Activated CD8-positive, alpha-beta T cell treated with anti-CD3 and anti-CD28 coated beads, Interleukin-2, amount 10 ng/mL, durations not matched to agents 7 days and 5 days (primary cell): ENCODE measurements around the gene SLC9C2. TPM values are rescaled to one million over a fixed set of nuclear protein-coding genes. Genes with fewer than 3 reads are reported as not detected.

ENCODE experiments used
- ATAC-seq: fragments of 150-1000 bp; cut with Tn5 transposase; one replicate; pipeline ENCODE4 v1.10.0; 2021; ENCODE audit warnings: moderate library complexity
- CTCF ChIA-PET: fragments of 350-600 bp; sonication (Branson Sonifier 250); formaldehyde crosslinking; loops from one replicate; lab custom pipeline; 2021; ENCODE audit warnings: antibody characterized with exemption; lab: Charles Lee
- POLR2A ChIA-PET: fragments of 350-600 bp; sonication (Branson Sonifier 250); formaldehyde crosslinking; loops from one replicate; lab custom pipeline; 2021; ENCODE audit warnings: antibody characterized with exemption; lab: Charles Lee
- DNase-seq: peaks from one replicate; pipeline ENCODE4 v3.0.0-alpha.2; 2020
- H3K27ac Mint-ChIP-seq: one replicate; pipeline ENCODE4 v1.8.0; 2021; ENCODE audit warnings: mild to moderate bottlenecking, mixed read lengths
- H3K27me3 Mint-ChIP-seq: one replicate; pipeline ENCODE4 v1.8.0; 2021; ENCODE audit warnings: low read depth, mixed read lengths
- H3K36me3 Mint-ChIP-seq: one replicate; pipeline ENCODE4 v1.8.0; 2021; ENCODE audit warnings: low read depth, mixed read lengths
- H3K4me1 Mint-ChIP-seq: one replicate; pipeline ENCODE4 v1.8.0; 2021; ENCODE audit warnings: low read depth, mixed read lengths
- H3K4me3 Mint-ChIP-seq: one replicate; pipeline ENCODE4 v1.8.0; 2021; ENCODE audit warnings: mild to moderate bottlenecking, mixed read lengths
- H3K9me3 Mint-ChIP-seq: one replicate; pipeline ENCODE4 v1.8.0; 2022; ENCODE audit warnings: mixed read lengths; ENCODE audit not compliant: insufficient read depth
- total RNA-seq, 2 experiments: library from RNA; stranded (reverse); gene quantifications; one replicate each; pipeline ENCODE4 v1.2.3, GENCODE V29; 2021

Gene SLC9C2
- total RNA-seq, 2 experiments from 2014 or later: not detected

GRCh38 chr1:173551699-173552098 lies 51.2 kb downstream of the SLC9C2 start:
- ChIA-PET CTCF (interaction anchor here (1.0 kb wide), 1 partner anchor 122 kb away, joined by 5 read pairs; no protein-coding TSS in a partner anchor), POLR2A (interaction anchor here (0.6 kb wide), 1 partner anchor 434 kb away, joined by 4 read pairs; no protein-coding TSS in a partner anchor)
- Mint-ChIP-seq H3K4me1 (peaks cover 53% of the 10 kb centered on the region), H3K36me3 (peaks cover 16% of the 10 kb centered on the region), H3K27ac (peak overlapping the region; percentile 95), H3K4me3 (no peak overlapping the region), H3K27me3 (no peaks in the 10 kb centered on the region), H3K9me3 (peaks cover 8% of the 10 kb centered on the region)
- DNase-seq: no peak
- no peak for ATAC-seq

- H3K4me1 Mint-ChIP-seq: peaks cover 50% of the 10 kb centered on the region
- H3K4me3 Mint-ChIP-seq: no peak overlapping the region
- ATAC-seq (no peak), DNase-seq (no peak)
- H3K9me3 Mint-ChIP-seq: peaks cover 4% of the 10 kb centered on the region
- POLR2A ChIA-PET: interaction anchor here (0.5 to 1.4 kb wide), 3 partner anchors 69 to 165 kb away, joined by 3 to 5 read pairs (median 4); partner anchors contain the start of genes KLHL20 and PRDX6
- H3K27ac Mint-ChIP-seq: peak overlapping the region; percentile 67
- CTCF ChIA-PET: interaction anchor here (1.0 to 1.1 kb wide), 2 partner anchors 9 to 73 kb away, joined by 3 read pairs; no protein-coding TSS in a partner anchor
- H3K27me3 Mint-ChIP-seq: no peaks in the 10 kb centered on the region
- peaks cover 16% of the 10 kb centered on the region for H3K36me3 Mint-ChIP-seq
Observed at GRCh38 chr1:173549813-173550212, 53.1 kb downstream of the SLC9C2 start.

- ChIA-PET CTCF (no interaction called here), POLR2A (no interaction called here)
- H3K4me1 Mint-ChIP-seq: peaks cover 12% of the 10 kb centered on the region
- ATAC-seq (no peak), DNase-seq (no peak)
- H3K27ac Mint-ChIP-seq: no peak overlapping the region
- H3K27me3 Mint-ChIP-seq: no peaks in the 10 kb centered on the region
- H3K36me3 Mint-ChIP-seq: peaks cover 5% of the 10 kb centered on the region
- H3K4me3 Mint-ChIP-seq: no peak overlapping the region
- H3K9me3 Mint-ChIP-seq: no peaks in the 10 kb centered on the region
Observed at GRCh38 chr1:173545688-173546087, 57.2 kb downstream of the SLC9C2 start.

- ChIA-PET CTCF (interaction anchor here (1.1 kb wide), 1 partner anchor 30 kb away, joined by 3 read pairs; no protein-coding TSS in a partner anchor), POLR2A (no interaction called here)
- Mint-ChIP-seq H3K27ac (no peak overlapping the region), H3K27me3 (no peaks in the 10 kb centered on the region), H3K36me3 (peaks cover 5% of the 10 kb centered on the region), H3K9me3 (no peaks in the 10 kb centered on the region), H3K4me1 (peaks cover 12% of the 10 kb centered on the region), H3K4me3 (no peak overlapping the region)
- ATAC-seq (no peak), DNase-seq (no peak)
Observed at GRCh38 chr1:173536223-173536622, 66.6 kb downstream of the SLC9C2 start.

GRCh38 chr1:173532237-173532636 lies 70.6 kb downstream of the SLC9C2 start:
- DNase-seq (no peak), ATAC-seq (peak; percentile 58)
- Mint-ChIP-seq H3K36me3 (peaks cover 5% of the 10 kb centered on the region), H3K27me3 (no peaks in the 10 kb centered on the region), H3K4me1 (peaks cover 13% of the 10 kb centered on the region), H3K27ac (peak overlapping the region; percentile 63), H3K9me3 (no peaks in the 10 kb centered on the region), H3K4me3 (peak overlapping the region; percentile 10)
- ChIA-PET POLR2A (interaction anchor here (2.0 kb wide), 1 partner anchor 183 kb away, joined by 4 read pairs; the partner anchor contains the start of gene KLHL20), CTCF (interaction anchor here (0.7 to 1.2 kb wide), 2 partner anchors 100 to 412 kb away, joined by 3 read pairs; no protein-coding TSS in a partner anchor)

- H3K27ac Mint-ChIP-seq: no peak overlapping the region
- H3K4me1 Mint-ChIP-seq: peaks cover 15% of the 10 kb centered on the region
- peaks cover 5% of the 10 kb centered on the region for H3K36me3 Mint-ChIP-seq
- no peak for ATAC-seq
- CTCF ChIA-PET: interaction anchor here (0.5 kb wide), 1 partner anchor 49 kb away, joined by 3 read pairs; no protein-coding TSS in a partner anchor
- no peak overlapping the region for H3K4me3 Mint-ChIP-seq
- no peak for DNase-seq
- POLR2A ChIA-PET: no interaction called here
- no peaks in the 10 kb centered on the region for H3K9me3 Mint-ChIP-seq
- no peaks in the 10 kb centered on the region for H3K27me3 Mint-ChIP-seq
Observed at GRCh38 chr1:173530795-173531693, 71.8 kb downstream of the SLC9C2 start.

GRCh38 chr1:173529106-173529505 lies 73.8 kb downstream of the SLC9C2 start:
- no peaks in the 10 kb centered on the region for H3K9me3 Mint-ChIP-seq
- peaks cover 16% of the 10 kb centered on the region for H3K4me1 Mint-ChIP-seq
- ATAC-seq: no peak
- ChIA-PET POLR2A (no interaction called here), CTCF (no interaction called here)
- H3K4me3 Mint-ChIP-seq: no peak overlapping the region
- no peak overlapping the region for H3K27ac Mint-ChIP-seq
- peaks cover 5% of the 10 kb centered on the region for H3K36me3 Mint-ChIP-seq
- no peak for DNase-seq
- H3K27me3 Mint-ChIP-seq: no peaks in the 10 kb centered on the region

- CTCF ChIA-PET: no interaction called here
- Mint-ChIP-seq H3K27ac (no peak overlapping the region), H3K4me3 (no peak overlapping the region), H3K27me3 (no peaks in the 10 kb centered on the region), H3K4me1 (peaks cover 9% of the 10 kb centered on the region), H3K36me3 (peaks cover under 1% of the 10 kb centered on the region), H3K9me3 (no peaks in the 10 kb centered on the region)
- POLR2A ChIA-PET: no interaction called here
- ATAC-seq (no peak), DNase-seq (no peak)
Observed at GRCh38 chr1:173527151-173527826, 75.6 kb downstream of the SLC9C2 start.

GRCh38 chr1:173525926-173526325 lies 76.9 kb downstream of the SLC9C2 start:
- no peaks in the 10 kb centered on the region for H3K9me3 Mint-ChIP-seq
- H3K27me3 Mint-ChIP-seq: no peaks in the 10 kb centered on the region
- CTCF ChIA-PET: no interaction called here
- H3K4me3 Mint-ChIP-seq: no peak overlapping the region
- no peaks in the 10 kb centered on the region for H3K36me3 Mint-ChIP-seq
- ATAC-seq (no peak), DNase-seq (no peak)
- no peak overlapping the region for H3K27ac Mint-ChIP-seq
- H3K4me1 Mint-ChIP-seq: peaks cover 4% of the 10 kb centered on the region
- POLR2A ChIA-PET: no interaction called here

- no peaks in the 10 kb centered on the region for H3K27me3 Mint-ChIP-seq
- ATAC-seq: no peak
- CTCF ChIA-PET: interaction anchor here (0.8 kb wide), 1 partner anchor 94 kb away, joined by 3 read pairs; no protein-coding TSS in a partner anchor
- H3K4me3 Mint-ChIP-seq: no peak overlapping the region
- POLR2A ChIA-PET: no interaction called here
- no peaks in the 10 kb centered on the region for H3K36me3 Mint-ChIP-seq
- DNase-seq: no peak
- H3K9me3 Mint-ChIP-seq: no peaks in the 10 kb centered on the region
- no peak overlapping the region for H3K27ac Mint-ChIP-seq
- peaks cover 12% of the 10 kb centered on the region for H3K4me1 Mint-ChIP-seq
Observed at GRCh38 chr1:173523329-173523728, 79.5 kb downstream of the SLC9C2 start.

- H3K9me3 Mint-ChIP-seq: no peaks in the 10 kb centered on the region
- no peak for ATAC-seq
- peaks cover 12% of the 10 kb centered on the region for H3K4me1 Mint-ChIP-seq
- DNase-seq: no peak
- ChIA-PET CTCF (interaction anchor here (0.7 kb wide), 1 partner anchor 9 kb away, joined by 3 read pairs; no protein-coding TSS in a partner anchor), POLR2A (no interaction called here)
- no peak overlapping the region for H3K27ac Mint-ChIP-seq
- no peaks in the 10 kb centered on the region for H3K27me3 Mint-ChIP-seq
- no peak overlapping the region for H3K4me3 Mint-ChIP-seq
- no peaks in the 10 kb centered on the region for H3K36me3 Mint-ChIP-seq
Observed at GRCh38 chr1:173520799-173521198, 82.1 kb downstream of the SLC9C2 start.
